Fibroblast of mammary gland (primary cell): ENCODE measurements around the gene RASA3.

Source experiments
- DNase-seq: peaks from one replicate; pipeline ENCODE4 v3.0.0-alpha.2; 2010; ENCODE audit warnings: low read depth
- H3K4me3 ChIP-seq: 2 replicates; pipeline ENCODE4 v1.5.1; 2011; ENCODE audit warnings: low read depth, mild to moderate bottlenecking, low read length, moderate library complexity; ENCODE audit not compliant: control insufficient read depth
- CTCF ChIP-seq: conservative IDR thresholded peaks from 2 replicates; pipeline ENCODE4 v1.5.1; 2011; ENCODE audit warnings: low read depth, low read length, inconsistent platforms; ENCODE audit not compliant: control insufficient read depth, insufficient read depth

The RASA3 gene

GRCh38 chr13:114002771-114003321, 129.6 kb downstream of the RASA3 start:
- H3K4me3 ChIP-seq = no peak overlapping the region
- no peak for DNase-seq
- TF ChIP-seq CTCF = no peak

- DNase-seq = no peak
- H3K4me3 ChIP-seq = no peak overlapping the region
- no peak for TF ChIP-seq CTCF
These were observed 130.3 kb downstream of the RASA3 start for GRCh38 chr13:114002009-114002544.

GRCh38 chr13:114001331-114002008, 131.0 kb downstream of the RASA3 start:
- no peak for TF ChIP-seq CTCF
- no peak for DNase-seq
- H3K4me3 ChIP-seq = no peak overlapping the region

- DNase-seq = no peak
- no peak for TF ChIP-seq CTCF
- H3K4me3 ChIP-seq = no peak overlapping the region
These were observed 132.0 kb downstream of the RASA3 start for GRCh38 chr13:114000151-114001040.

GRCh38 chr13:113999618-113999910, 132.9 kb downstream of the RASA3 start:
- no peak overlapping the region for H3K4me3 ChIP-seq
- no peak for TF ChIP-seq CTCF
- no peak for DNase-seq

- no peak overlapping the region for H3K4me3 ChIP-seq
- DNase-seq = no peak
- no peak for TF ChIP-seq CTCF
These were observed 133.4 kb downstream of the RASA3 start for GRCh38 chr13:113998781-113999617.
